Cardiac muscle cell (in vitro differentiated cells and primary cell): ENCODE data around the gene FMO1. TPM values are rescaled to one million over a fixed set of nuclear protein-coding genes. Genes with fewer than 3 reads are reported as not detected.
A peak's percentile ranks its signal among the peaks of the same experiment; 100 is the strongest.

Experiments
- DNase-seq, 2 donors: peaks; one replicate each; pipeline versions ENCODE4 v3.0.0 to v3.0.0-alpha.2; 2010 to 2017; ENCODE audit warnings: low read depth in 1 of 2, low spot score in 1 of 2
- H3K27ac ChIP-seq: fragments of 200-600 bp; sonication (generic); 2 replicates; pipeline ENCODE4 v1.5.1; 2016
- H3K27me3 ChIP-seq: fragments of 200-600 bp; sonication (generic); 2 replicates; pipeline ENCODE4 v1.6.0; 2016; ENCODE audit warnings: control low read depth
- H3K36me3 ChIP-seq: fragments of 200-600 bp; sonication (generic); 2 replicates; pipeline ENCODE4 v1.5.1; 2016; ENCODE audit warnings: control low read depth
- H3K4me1 ChIP-seq: fragments of 200-600 bp; sonication (generic); 2 replicates; pipeline ENCODE4 v1.8.1; 2017; ENCODE audit warnings: low read depth, mild to moderate bottlenecking, mixed run types
- H3K4me3 ChIP-seq: fragments of 200-600 bp; sonication (generic); 2 replicates; pipeline ENCODE4 v1.5.1; 2016; ENCODE audit warnings: mild to moderate bottlenecking
- H3K9me3 ChIP-seq: fragments of 200-600 bp; sonication (generic); 2 replicates; pipeline ENCODE4 v1.5.1; 2017; ENCODE audit warnings: low read depth, mild to moderate bottlenecking, control low read depth
- CTCF ChIP-seq: IDR thresholded peaks from 2 replicates; pipeline ENCODE4 v1.5.1; 2012; ENCODE audit warnings: low read depth, mild to moderate bottlenecking, low read length
- polyA plus RNA-seq: library from polyadenylated mRNA; unstranded; fragments of >200 nt; fragmentation: Nextera tagmentation; extraction: Ambion mirVana; gene quantifications from 2 replicates; pipeline ENCODE4 v1.2.1, GENCODE V29; 2016
- total RNA-seq: library from RNA; depleted of rRNA; stranded (reverse); fragments of >200 nt; gene quantifications from 2 replicates; pipeline ENCODE4 v1.2.3, GENCODE V29; 2016

The FMO1 gene
- total and polyA plus RNA-seq, 2 experiments from 2014 or later = 0.06 TPM; not detected in 1

GRCh38 chr1:171270806-171271205 is 22.5 kb downstream of the FMO1 start:
- no peak for TF ChIP-seq CTCF
- Histone ChIP-seq H3K27ac (no peak overlapping the region), H3K27me3 (no peaks in the 10 kb centered on the region), H3K4me1 (no peaks in the 10 kb centered on the region), H3K4me3 (no peak overlapping the region), H3K9me3 (no peaks in the 10 kb centered on the region), H3K36me3 (no peaks in the 10 kb centered on the region)
- no peak for DNase-seq

- Histone ChIP-seq H3K27me3 (no peaks in the 10 kb centered on the region), H3K4me1 (no peaks in the 10 kb centered on the region), H3K27ac (no peak overlapping the region), H3K36me3 (no peaks in the 10 kb centered on the region), H3K9me3 (no peaks in the 10 kb centered on the region), H3K4me3 (no peak overlapping the region)
- no peak for DNase-seq
- TF ChIP-seq CTCF = no peak
Measured at GRCh38 chr1:171277534-171277933, 29.2 kb downstream of the FMO1 start.

GRCh38 chr1:171279234-171279633 is 30.9 kb downstream of the FMO1 start:
- no peak for TF ChIP-seq CTCF
- no peak overlapping the region for H3K4me3 ChIP-seq
- DNase-seq = no peak

GRCh38 chr1:171279678-171280077 is 31.4 kb downstream of the FMO1 start:
- Histone ChIP-seq H3K27ac (no peak overlapping the region), H3K9me3 (no peaks in the 10 kb centered on the region), H3K27me3 (no peaks in the 10 kb centered on the region), H3K36me3 (no peaks in the 10 kb centered on the region), H3K4me3 (no peak overlapping the region), H3K4me1 (no peaks in the 10 kb centered on the region)
- no peak for TF ChIP-seq CTCF
- DNase-seq = no peak

More at GRCh38 chr1:171279234-171279633, 30.9 kb downstream of the FMO1 start:
- Histone ChIP-seq H3K36me3 (no peaks in the 10 kb centered on the region), H3K27me3 (no peaks in the 10 kb centered on the region), H3K4me1 (no peaks in the 10 kb centered on the region), H3K27ac (no peak overlapping the region), H3K9me3 (no peaks in the 10 kb centered on the region)

- TF ChIP-seq CTCF = no peak
- no peaks in the 10 kb centered on the region for H3K4me1 ChIP-seq
- no peak overlapping the region for H3K27ac ChIP-seq
- H3K9me3 ChIP-seq = no peaks in the 10 kb centered on the region
- H3K4me3 ChIP-seq = no peak overlapping the region
- no peaks in the 10 kb centered on the region for H3K27me3 ChIP-seq
- no peaks in the 10 kb centered on the region for H3K36me3 ChIP-seq
- no peak for DNase-seq
Measured at GRCh38 chr1:171280599-171280998, 32.3 kb downstream of the FMO1 start.

GRCh38 chr1:171286032-171286705 is 37.9 kb downstream of the FMO1 start:
- H3K4me1 ChIP-seq = no peaks in the 10 kb centered on the region
- TF ChIP-seq CTCF = no peak
- H3K27ac ChIP-seq = no peak overlapping the region
- no peak overlapping the region for H3K4me3 ChIP-seq
- no peaks in the 10 kb centered on the region for H3K27me3 ChIP-seq
- DNase-seq = peak in 1 of 2 donors; percentile 33
- H3K36me3 ChIP-seq = no peaks in the 10 kb centered on the region
- no peaks in the 10 kb centered on the region for H3K9me3 ChIP-seq
